Breast epithelium (tissue), 4 donors: ENCODE results near the gene CDCP2. TPM values are rescaled to one million over a fixed set of nuclear protein-coding genes. Genes with fewer than 3 reads are reported as not detected.

Experiments used
- DNase-seq, 2 donors: peaks; one replicate each; pipeline ENCODE4 v3.0.0-alpha.2; 2019; ENCODE audit warnings: low spot score in 2 of 2
- H3K27ac ChIP-seq, 2 donors: fragments of 200-600 bp; sonication (generic) in 1 of 2; one replicate each; pipeline ENCODE4 v1.5.1; 2016 to 2019; ENCODE audit warnings: mild to moderate bottlenecking in 1 of 2
- H3K27me3 ChIP-seq, 2 donors: fragments of 200-600 bp; sonication (generic) in 1 of 2; one replicate each; pipeline versions ENCODE4 v1.5.1 to v1.6.0; 2017 to 2019; ENCODE audit warnings: control low read depth in 1 of 2, mild to moderate bottlenecking in 1 of 2
- H3K36me3 ChIP-seq: fragments of 200-600 bp; one replicate; pipeline ENCODE4 v1.5.1; 2019
- H3K4me1 ChIP-seq, 2 donors: fragments of 200-600 bp; sonication (generic); one replicate each; pipeline ENCODE4 v1.5.1; 2016 to 2019; ENCODE audit warnings: control low read depth in 1 of 2
- H3K4me3 ChIP-seq, 3 donors: fragments of 200-600 bp; sonication (generic); 1 replicate in 2 of 3; 2 replicates in 1 of 3; pipeline ENCODE4 v1.5.1; 2016 to 2019; ENCODE audit warnings: mild to moderate bottlenecking in 3 of 3, moderate library complexity in 2 of 3
- H3K9me3 ChIP-seq, 2 donors: fragments of 200-600 bp; sonication (generic) in 1 of 2; one replicate each; pipeline ENCODE4 v1.5.1; 2016 to 2019; ENCODE audit warnings: control low read depth in 1 of 2
- POLR2A ChIP-seq: fragments of 450-650 bp; IDR thresholded peaks from one replicate; pipeline ENCODE4 v1.6.1; 2016; ENCODE audit warnings: antibody characterized with exemption, mild to moderate bottlenecking, moderate library complexity
- POLR2AphosphoS5 ChIP-seq, 3 donors: sonication (generic); formaldehyde crosslinking; IDR thresholded peaks; one replicate each; pipeline ENCODE4 v1.6.1; 2017; ENCODE audit warnings: antibody characterized with exemption in 3 of 3
- intact Hi-C: fragments of 100-400 bp; cut with DNase I; formaldehyde crosslinking; loops from one replicate; pipeline ENCODE4 v1.15.1; 2023; ENCODE audit warnings: low total_unique reads
- total RNA-seq, 3 donors: library from RNA; depleted of rRNA; stranded (reverse); fragments of >200 nt; gene quantifications; one replicate each; pipeline ENCODE4 v1.1.0, GENCODE V29; 2016
- TF ChIP-seq, protein P1 (sequence below), 3 donors: fragments of 450-650 bp; IDR thresholded peaks; one replicate each; pipeline ENCODE4 v1.5.1; 2016 to 2017; ENCODE audit warnings: antibody characterized with exemption in 3 of 3, mild to moderate bottlenecking in 3 of 3, moderate library complexity in 3 of 3

CDCP2 gene
- total RNA-seq, 3 donors from 2014 or later: 1.3 TPM; not detected in 2

DNA sequence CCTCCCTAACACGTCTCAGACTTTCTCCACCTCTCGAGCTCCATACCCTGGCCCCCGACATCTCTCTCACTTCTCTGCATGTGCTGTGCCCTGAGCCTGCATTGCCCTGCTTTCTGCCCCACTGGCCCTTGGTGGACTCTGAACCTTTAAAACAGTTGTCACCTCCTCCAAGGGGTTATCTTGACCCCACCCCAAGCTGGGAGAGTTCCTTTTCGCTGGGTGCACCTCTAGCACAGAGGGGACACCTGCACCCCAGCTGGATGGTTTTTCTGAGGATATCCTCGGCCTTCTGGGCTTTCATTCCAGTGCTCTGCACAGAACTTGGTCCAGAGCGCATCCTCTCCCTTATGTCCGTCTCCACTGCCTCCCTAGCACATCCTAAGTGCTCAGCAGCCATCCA lies 4.2 kb upstream of the CDCP2 start:
- H3K4me3 ChIP-seq: no peak overlapping the region
- intact Hi-C loops: no loop called here
- DNase-seq: no peak
- no peaks in the 10 kb centered on the region for H3K9me3 ChIP-seq
- no peaks in the 10 kb centered on the region for H3K36me3 ChIP-seq
- H3K27ac ChIP-seq: no peak overlapping the region
- no peaks in the 10 kb centered on the region for H3K4me1 ChIP-seq
- no peaks in the 10 kb centered on the region for H3K27me3 ChIP-seq
- TF ChIP-seq, protein P1, sequence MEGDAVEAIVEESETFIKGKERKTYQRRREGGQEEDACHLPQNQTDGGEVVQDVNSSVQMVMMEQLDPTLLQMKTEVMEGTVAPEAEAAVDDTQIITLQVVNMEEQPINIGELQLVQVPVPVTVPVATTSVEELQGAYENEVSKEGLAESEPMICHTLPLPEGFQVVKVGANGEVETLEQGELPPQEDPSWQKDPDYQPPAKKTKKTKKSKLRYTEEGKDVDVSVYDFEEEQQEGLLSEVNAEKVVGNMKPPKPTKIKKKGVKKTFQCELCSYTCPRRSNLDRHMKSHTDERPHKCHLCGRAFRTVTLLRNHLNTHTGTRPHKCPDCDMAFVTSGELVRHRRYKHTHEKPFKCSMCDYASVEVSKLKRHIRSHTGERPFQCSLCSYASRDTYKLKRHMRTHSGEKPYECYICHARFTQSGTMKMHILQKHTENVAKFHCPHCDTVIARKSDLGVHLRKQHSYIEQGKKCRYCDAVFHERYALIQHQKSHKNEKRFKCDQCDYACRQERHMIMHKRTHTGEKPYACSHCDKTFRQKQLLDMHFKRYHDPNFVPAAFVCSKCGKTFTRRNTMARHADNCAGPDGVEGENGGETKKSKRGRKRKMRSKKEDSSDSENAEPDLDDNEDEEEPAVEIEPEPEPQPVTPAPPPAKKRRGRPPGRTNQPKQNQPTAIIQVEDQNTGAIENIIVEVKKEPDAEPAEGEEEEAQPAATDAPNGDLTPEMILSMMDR (IDR thresholded peaks at IDR 0.05): no peak
- no peak for TF ChIP-seq POLR2A
- no peak for TF ChIP-seq POLR2AphosphoS5 (IDR thresholded peaks at IDR 0.05)

DNA sequence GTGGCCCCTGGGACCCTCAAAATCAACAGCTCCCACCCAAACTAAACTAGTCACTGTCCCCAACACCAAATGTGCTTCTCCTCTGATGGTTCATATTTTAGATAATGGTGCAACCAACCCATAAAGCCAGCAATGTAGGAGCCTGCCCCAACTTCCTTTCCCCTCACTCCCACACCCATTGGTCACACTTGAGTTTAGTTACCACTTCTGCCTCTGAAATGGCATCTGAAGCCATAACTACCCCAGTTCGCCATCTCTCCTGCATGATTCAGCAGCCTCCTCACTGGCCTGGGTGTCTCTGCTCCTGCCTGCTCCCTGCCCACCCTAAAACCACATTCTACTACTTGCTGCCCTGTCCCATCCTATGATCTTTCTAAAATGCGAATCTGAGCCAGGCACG lies 3.4 kb upstream of the CDCP2 start:
- Histone ChIP-seq H3K9me3 (no peaks in the 10 kb centered on the region), H3K27me3 (no peaks in the 10 kb centered on the region), H3K36me3 (no peaks in the 10 kb centered on the region), H3K4me3 (no peak overlapping the region), H3K4me1 (no peaks in the 10 kb centered on the region), H3K27ac (no peak overlapping the region)
- intact Hi-C loops: no loop called here
- DNase-seq: no peak
- TF ChIP-seq POLR2AphosphoS5 (IDR thresholded peaks at IDR 0.05) (no peak), POLR2A (no peak)
- TF ChIP-seq, protein P1 (IDR thresholded peaks at IDR 0.05): no peak

DNA sequence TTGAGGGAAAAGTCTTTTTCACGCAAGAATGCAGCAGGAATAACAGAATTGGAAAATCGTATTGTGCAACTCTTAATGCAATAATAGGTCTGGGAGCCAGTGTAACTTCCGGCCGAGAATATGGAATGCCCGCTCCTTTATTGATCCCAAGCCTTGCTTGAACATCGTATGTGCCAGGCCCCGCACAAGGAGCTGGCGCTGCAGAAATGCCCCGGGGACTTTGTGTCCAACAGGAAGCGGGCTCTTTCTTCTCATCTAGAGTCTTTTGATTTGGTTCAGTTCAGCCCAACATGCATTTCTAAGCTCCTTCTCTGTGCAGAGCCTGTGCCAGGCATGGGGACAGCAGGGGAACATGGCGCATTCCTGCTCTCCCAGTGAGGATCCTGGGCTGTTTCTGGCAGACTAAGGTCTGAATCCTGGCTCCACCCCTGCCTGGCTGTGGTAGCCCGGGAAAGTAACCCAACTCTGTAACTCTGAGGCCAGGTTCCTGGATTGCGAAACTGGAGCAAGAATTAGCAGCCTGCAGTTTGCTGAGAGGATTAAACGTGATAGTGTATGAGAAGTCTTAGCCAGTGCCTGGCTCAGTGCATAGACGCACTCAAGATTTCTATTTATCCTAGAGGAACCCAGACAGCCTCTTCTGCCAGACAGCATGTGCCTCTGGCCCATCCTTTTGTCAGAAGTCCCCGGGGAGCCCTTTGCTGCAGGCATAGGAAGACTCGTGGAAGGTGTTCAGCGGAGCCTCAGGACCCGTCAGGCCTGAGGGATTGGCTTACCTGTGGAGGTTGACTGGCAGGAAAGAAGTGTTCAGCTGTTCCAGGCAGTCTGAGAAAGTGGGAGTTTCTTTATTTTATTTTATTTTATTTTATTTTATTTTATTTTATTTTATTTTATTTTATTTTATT lies 987 bp upstream of the CDCP2 start:
- TF ChIP-seq POLR2AphosphoS5 (IDR thresholded peaks at IDR 0.05): peak in 1 of 3 donors; percentile 28
- TF ChIP-seq POLR2A: no peak
- peak; percentile 65 to 71 for DNase-seq
- H3K27me3 ChIP-seq: no peaks in the 10 kb centered on the region
- peak overlapping the region; percentile 64 to 71 for H3K27ac ChIP-seq
- intact Hi-C loops: no loop called here
- no peaks in the 10 kb centered on the region for H3K9me3 ChIP-seq
- no peaks in the 10 kb centered on the region for H3K4me1 ChIP-seq
- peak overlapping the region in 2 of 3 donors; percentile 25 to 31 for H3K4me3 ChIP-seq
- no peaks in the 10 kb centered on the region for H3K36me3 ChIP-seq

DNA sequence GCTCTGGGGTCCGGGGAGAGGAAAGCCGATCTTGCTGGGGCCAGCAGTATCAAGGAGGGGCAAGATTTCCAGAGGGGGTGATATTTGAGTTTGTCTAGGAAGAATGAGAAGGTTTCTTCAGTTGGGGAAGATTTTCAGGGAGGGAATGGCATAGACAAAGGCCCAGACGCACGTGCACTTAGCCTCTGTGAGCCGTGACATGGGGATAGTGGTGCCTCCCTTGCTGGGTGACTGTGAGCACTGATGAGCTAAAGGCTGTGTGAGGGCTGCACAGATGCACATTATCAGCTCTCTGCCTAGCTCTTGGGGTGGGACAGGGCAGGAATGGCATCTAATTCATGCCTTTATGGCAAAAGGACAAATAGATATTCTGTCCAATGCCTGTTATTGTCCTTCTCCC lies 1.8 kb downstream of the CDCP2 start:
- H3K4me3 ChIP-seq: no peak overlapping the region
- TF ChIP-seq POLR2A (no peak), POLR2AphosphoS5 (IDR thresholded peaks at IDR 0.05) (no peak)
- TF ChIP-seq, protein P1 (IDR thresholded peaks at IDR 0.05): no peak
- no peak for DNase-seq
- no peaks in the 10 kb centered on the region for H3K9me3 ChIP-seq
- H3K27ac ChIP-seq: no peak overlapping the region
- H3K36me3 ChIP-seq: no peaks in the 10 kb centered on the region
- no peaks in the 10 kb centered on the region for H3K27me3 ChIP-seq
- no peaks in the 10 kb centered on the region for H3K4me1 ChIP-seq
- intact Hi-C loops: no loop called here

DNA sequence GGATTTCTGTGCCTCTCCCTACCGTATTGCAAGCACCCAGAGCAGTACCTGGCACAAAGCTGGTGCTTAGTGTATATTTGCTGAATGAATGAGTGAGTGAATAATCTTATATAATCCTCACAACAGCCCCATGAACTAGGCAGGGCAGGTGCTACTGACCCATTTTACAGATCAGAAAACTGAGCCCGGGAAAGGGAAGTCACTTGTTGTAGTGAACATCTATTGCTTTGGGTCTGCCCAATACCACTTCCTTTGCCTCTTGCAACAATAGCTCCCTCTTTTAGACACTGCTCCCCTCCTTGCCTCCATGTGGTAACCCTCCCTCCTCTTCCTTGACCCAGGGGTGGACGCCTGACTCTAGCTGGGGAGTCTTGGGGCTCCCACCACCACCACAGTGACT lies 3.1 kb downstream of the CDCP2 start:
- H3K27ac ChIP-seq: no peak overlapping the region
- no peak overlapping the region for H3K4me3 ChIP-seq
- no peaks in the 10 kb centered on the region for H3K9me3 ChIP-seq
- TF ChIP-seq POLR2AphosphoS5 (IDR thresholded peaks at IDR 0.05): no peak
- TF ChIP-seq, protein P1 (IDR thresholded peaks at IDR 0.05): no peak
- no peak for TF ChIP-seq POLR2A
- no peaks in the 10 kb centered on the region for H3K4me1 ChIP-seq
- no peaks in the 10 kb centered on the region for H3K36me3 ChIP-seq
- no peak for DNase-seq
- H3K27me3 ChIP-seq: no peaks in the 10 kb centered on the region
- intact Hi-C loops: no loop called here
